Mesendoderm (in vitro differentiated cells): Measurements from ENCODE around the gene SUN1.
"Not testable (repeated sequence)": the region's sequence is repeated elsewhere in the genome, so short reads cannot be mapped to it uniquely, and the experiment has no call there.

ENCODE experiments used
- DNase-seq: peaks from one replicate; pipeline ENCODE4 v3.0.0; 2013
- H2AK5ac ChIP-seq: 2 replicates; pipeline ENCODE4 v1.6.1; 2013; ENCODE audit warnings: low read length, inconsistent platforms
- H2BK120ac ChIP-seq: 2 replicates; pipeline ENCODE4 v1.6.1; 2013; ENCODE audit warnings: low read depth, mild to moderate bottlenecking, low read length, moderate library complexity, mixed read lengths
- H2BK15ac ChIP-seq: replicated peaks from 2 replicates; pipeline ENCODE4 v1.6.1; 2013; ENCODE audit warnings: low read depth, mild to moderate bottlenecking, moderate library complexity
- H2BK5ac ChIP-seq: 2 replicates; pipeline ENCODE4 v1.6.1; 2013; ENCODE audit warnings: low read length, inconsistent platforms
- H3K18ac ChIP-seq: 2 replicates; pipeline ENCODE4 v1.6.1; 2013; ENCODE audit warnings: mild to moderate bottlenecking, low read length, mixed read lengths
- H3K23ac ChIP-seq: one replicate; pipeline ENCODE4 v1.6.1; 2013; ENCODE audit warnings: low read length
- H3K27ac ChIP-seq: 2 replicates; pipeline ENCODE4 v1.5.1; 2013; ENCODE audit warnings: low read depth, mild to moderate bottlenecking, inconsistent platforms, low read length, moderate library complexity
- H3K27me3 ChIP-seq: 2 replicates; pipeline ENCODE4 v1.6.1; 2013; ENCODE audit warnings: low read length, control low read depth, mild to moderate bottlenecking, inconsistent platforms; ENCODE audit not compliant: insufficient read depth, poor library complexity
- H3K36me3 ChIP-seq: 2 replicates; pipeline ENCODE4 v1.6.1; 2013; ENCODE audit warnings: low read length, inconsistent platforms; ENCODE audit not compliant: control insufficient read depth, insufficient read depth
- H3K4ac ChIP-seq: one replicate; pipeline ENCODE4 v1.6.1; 2013; ENCODE audit warnings: low read depth, mild to moderate bottlenecking, low read length, moderate library complexity
- H3K4me1 ChIP-seq: 2 replicates; pipeline ENCODE4 v1.6.1; 2013; ENCODE audit warnings: low read depth, low read length, inconsistent platforms; ENCODE audit not compliant: control insufficient read depth
- H3K4me2 ChIP-seq: 2 replicates; pipeline ENCODE4 v1.6.1; 2013; ENCODE audit warnings: low read length
- H3K4me3 ChIP-seq: 2 replicates; pipeline ENCODE4 v1.5.1; 2013; ENCODE audit warnings: mild to moderate bottlenecking, low read length
- H3K56ac ChIP-seq: one replicate; pipeline ENCODE4 v1.6.1; 2013; ENCODE audit warnings: low read length
- H3K79me1 ChIP-seq: 2 replicates; pipeline ENCODE4 v1.6.1; 2013; ENCODE audit warnings: low read length, inconsistent platforms
- H3K79me2 ChIP-seq: 2 replicates; pipeline ENCODE4 v1.6.1; 2013; ENCODE audit warnings: mild to moderate bottlenecking, low read length; ENCODE audit not compliant: control insufficient read depth, insufficient read depth
- H3K9ac ChIP-seq: 2 replicates; pipeline ENCODE4 v1.6.1; 2013; ENCODE audit warnings: low read length, inconsistent platforms
- H4K5ac ChIP-seq: one replicate; pipeline ENCODE4 v1.6.1; 2013; ENCODE audit warnings: low read length
- H4K8ac ChIP-seq: one replicate; pipeline ENCODE4 v1.6.1; 2013; ENCODE audit warnings: low read depth, mild to moderate bottlenecking, control low read depth, low read length, moderate library complexity
- WGBS: extraction: QIAGEN DNeasy Blood & Tissue Kit; methylation state at CpG from one replicate; pipeline ENCODE4 v1.1.7; 2013; ENCODE audit warnings: low lambda C conversion rate, missing lambda C conversion rate; ENCODE audit not compliant: insufficient coverage; ENCODE audit errors: extremely low coverage; 5-methylcytosine and 5-hydroxymethylcytosine counted together

The SUN1 gene

DNA sequence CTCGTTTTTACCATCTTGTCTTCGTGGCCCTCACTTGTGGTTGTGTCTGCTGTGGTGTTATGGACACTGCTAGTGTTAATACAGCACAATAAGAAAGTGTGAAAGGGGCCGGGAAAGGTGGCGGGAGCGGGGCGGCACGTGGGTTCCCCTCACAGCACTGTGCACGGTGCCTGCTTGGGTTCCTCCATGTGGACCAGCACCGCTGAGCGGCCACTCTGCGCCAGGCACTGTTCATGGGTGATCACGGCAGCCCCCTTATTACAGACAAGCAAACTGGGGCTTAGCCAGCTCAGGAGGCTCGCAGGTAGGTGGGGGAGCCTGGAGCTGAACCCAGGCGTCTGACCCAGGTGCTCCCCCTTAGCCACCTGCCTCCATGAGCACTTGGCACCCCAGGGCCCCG is 12.2 kb downstream of the SUN1 start:
- Histone ChIP-seq H2BK120ac (no peak overlapping the region), H3K4me1 (no peaks in the 10 kb centered on the region), H4K5ac (no peak overlapping the region), H3K36me3 (peaks cover 9% of the 10 kb centered on the region), H3K23ac (no peak overlapping the region), H3K27ac (no peak overlapping the region), H3K79me2 (no peaks in the 10 kb centered on the region), H3K9ac (no peak overlapping the region), H3K56ac (no peak overlapping the region), H3K18ac (no peak overlapping the region), H3K4ac (no peak overlapping the region), H2BK15ac (no peak overlapping the region), H3K79me1 (peaks cover 5% of the 10 kb centered on the region), H3K27me3 (no peaks in the 10 kb centered on the region), H2AK5ac (no peak overlapping the region), H3K4me2 (no peak overlapping the region), H3K4me3 (no peak overlapping the region), H2BK5ac (no peak overlapping the region), H4K8ac (no peak overlapping the region)
- WGBS: no CpG with 5 or more reads among the region's 15 CpGs
- no peak for DNase-seq

- no peak overlapping the region for H3K23ac ChIP-seq
- H4K8ac ChIP-seq: no peak overlapping the region
- no peak overlapping the region for H3K18ac ChIP-seq
- H3K4me2 ChIP-seq: no peak overlapping the region
- H2BK15ac ChIP-seq: no peak overlapping the region
- H3K27ac ChIP-seq: no peak overlapping the region
- H3K36me3 ChIP-seq: peaks cover 6% of the 10 kb centered on the region
- no peaks in the 10 kb centered on the region for H3K4me1 ChIP-seq
- H2BK5ac ChIP-seq: no peak overlapping the region
- DNase-seq: no peak
- H3K9ac ChIP-seq: no peak overlapping the region
- WGBS: no CpG with 5 or more reads among the region's 22 CpGs
- H2BK120ac ChIP-seq: no peak overlapping the region
- H3K4ac ChIP-seq: no peak overlapping the region
- peaks cover 8% of the 10 kb centered on the region for H3K79me1 ChIP-seq
- no peaks in the 10 kb centered on the region for H3K79me2 ChIP-seq
- H2AK5ac ChIP-seq: no peak overlapping the region
- H3K27me3 ChIP-seq: no peaks in the 10 kb centered on the region
- H3K56ac ChIP-seq: no peak overlapping the region
- H3K4me3 ChIP-seq: no peak overlapping the region
- H4K5ac ChIP-seq: no peak overlapping the region
These were observed 12.8 kb downstream of the SUN1 start for GRCh38 chr7:845091-845490.

GRCh38 chr7:845731-846130 is 13.5 kb downstream of the SUN1 start:
- H3K4me1 ChIP-seq: no peaks in the 10 kb centered on the region
- H2BK15ac ChIP-seq: no peak overlapping the region
- H2BK5ac ChIP-seq: no peak overlapping the region
- WGBS: no CpG with 5 or more reads among the region's 11 CpGs
- H3K4me2 ChIP-seq: no peak overlapping the region
- no peak overlapping the region for H3K23ac ChIP-seq
- no peak overlapping the region for H3K9ac ChIP-seq
- H3K79me2 ChIP-seq: no peaks in the 10 kb centered on the region
- H3K79me1 ChIP-seq: peaks cover 6% of the 10 kb centered on the region
- no peak overlapping the region for H4K8ac ChIP-seq
- no peak for DNase-seq
- no peak overlapping the region for H3K27ac ChIP-seq
- no peaks in the 10 kb centered on the region for H3K27me3 ChIP-seq
- H2AK5ac ChIP-seq: no peak overlapping the region
- no peak overlapping the region for H3K18ac ChIP-seq
- H3K4me3 ChIP-seq: no peak overlapping the region
- no peak overlapping the region for H3K56ac ChIP-seq
- H4K5ac ChIP-seq: no peak overlapping the region
- peaks cover 4% of the 10 kb centered on the region for H3K36me3 ChIP-seq
- H2BK120ac ChIP-seq: no peak overlapping the region
- no peak overlapping the region for H3K4ac ChIP-seq

GRCh38 chr7:846958-847650 is 14.8 kb downstream of the SUN1 start:
- no CpG with 5 or more reads among the region's 37 CpGs for WGBS
- H3K9ac ChIP-seq, H2BK15ac ChIP-seq, H3K27ac ChIP-seq, H3K18ac ChIP-seq, H3K36me3 ChIP-seq, H3K4ac ChIP-seq, H2BK5ac ChIP-seq, DNase-seq, H4K8ac ChIP-seq, H3K79me2 ChIP-seq, H3K56ac ChIP-seq, H3K4me2 ChIP-seq, H3K4me1 ChIP-seq, H3K79me1 ChIP-seq, H3K4me3 ChIP-seq, H4K5ac ChIP-seq, H3K27me3 ChIP-seq, H3K23ac ChIP-seq, H2AK5ac ChIP-seq, H2BK120ac ChIP-seq: not testable (repeated sequence)

DNA sequence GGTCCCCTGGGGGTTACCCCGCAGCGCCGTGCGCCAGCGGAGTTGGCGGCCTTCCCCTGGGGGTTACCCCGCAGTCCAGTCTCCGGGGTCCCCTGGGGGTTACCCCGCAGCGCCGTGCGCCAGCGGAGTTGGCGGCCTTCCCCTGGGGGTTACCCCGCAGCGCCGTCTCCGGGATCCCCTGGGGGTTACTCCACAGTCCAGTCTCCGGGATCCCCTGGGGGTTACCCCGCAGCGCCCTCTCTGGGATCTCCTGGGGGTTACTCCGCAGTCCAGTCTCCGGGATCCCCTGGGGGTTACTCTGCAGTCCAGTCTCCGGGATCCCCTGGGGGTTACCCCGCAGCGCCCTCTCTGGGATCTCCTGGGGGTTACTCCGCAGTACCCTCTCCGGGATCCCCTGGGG is 15.5 kb downstream of the SUN1 start:
- not testable (repeated sequence) for H4K5ac ChIP-seq, H3K4ac ChIP-seq, H2BK15ac ChIP-seq, H3K23ac ChIP-seq, H3K9ac ChIP-seq, H3K56ac ChIP-seq, H3K4me2 ChIP-seq, H3K4me1 ChIP-seq, H3K79me1 ChIP-seq, H3K4me3 ChIP-seq, H2BK5ac ChIP-seq, DNase-seq, H3K36me3 ChIP-seq, H3K79me2 ChIP-seq, H3K18ac ChIP-seq, H2BK120ac ChIP-seq, H3K27ac ChIP-seq, H4K8ac ChIP-seq, H2AK5ac ChIP-seq, H3K27me3 ChIP-seq
- WGBS: no CpG with 5 or more reads among the region's 28 CpGs

DNA sequence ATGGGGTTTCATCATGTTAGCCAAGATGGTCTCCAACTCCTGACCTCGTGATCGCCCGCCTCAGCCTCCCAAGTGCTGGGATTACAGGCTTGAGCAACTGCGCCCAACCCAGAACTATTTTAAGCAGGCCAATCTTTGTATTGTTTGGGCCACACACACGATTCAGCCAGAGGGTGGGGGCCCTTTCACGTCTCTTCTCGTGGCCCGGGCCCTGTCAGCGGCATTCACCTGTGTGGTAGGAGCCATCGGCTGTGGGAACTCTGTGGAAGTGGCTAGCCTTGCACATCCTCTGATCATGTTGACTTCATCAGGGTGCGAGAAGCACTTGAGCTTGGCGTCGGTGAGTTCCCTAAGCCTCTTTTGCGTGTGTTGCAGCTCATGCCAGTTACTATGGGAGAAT is 16.9 kb downstream of the SUN1 start:
- peaks cover 6% of the 10 kb centered on the region for H3K36me3 ChIP-seq
- H2BK15ac ChIP-seq: no peak overlapping the region
- no peak overlapping the region for H3K27ac ChIP-seq
- no peaks in the 10 kb centered on the region for H3K4me1 ChIP-seq
- no peak overlapping the region for H3K4me3 ChIP-seq
- no peaks in the 10 kb centered on the region for H3K27me3 ChIP-seq
- H3K56ac ChIP-seq: no peak overlapping the region
- no peak for DNase-seq
- no peak overlapping the region for H3K9ac ChIP-seq
- no peak overlapping the region for H3K18ac ChIP-seq
- no peak overlapping the region for H3K4me2 ChIP-seq
- no peak overlapping the region for H2BK120ac ChIP-seq
- H3K4ac ChIP-seq: no peak overlapping the region
- H3K79me1 ChIP-seq: peaks cover 7% of the 10 kb centered on the region
- H2AK5ac ChIP-seq: no peak overlapping the region
- WGBS: no CpG with 5 or more reads among the region's 14 CpGs
- H3K79me2 ChIP-seq: no peaks in the 10 kb centered on the region
- H4K8ac ChIP-seq: no peak overlapping the region
- no peak overlapping the region for H4K5ac ChIP-seq
- no peak overlapping the region for H3K23ac ChIP-seq
- H2BK5ac ChIP-seq: no peak overlapping the region
